H9 (cell line): ENCODE results near the gene BPIFB1. TPM values are rescaled to one million over a fixed set of nuclear protein-coding genes. Genes with fewer than 3 reads are reported as not detected.

Experiments used
- DNase-seq: peaks from one replicate; pipeline ENCODE4 v3.0.0-alpha.2; 2017
- H2AFZ ChIP-seq: one replicate; pipeline ENCODE4 v1.6.1; 2013; ENCODE audit warnings: mild to moderate bottlenecking, low read length, control low read depth, moderate library complexity
- H2AK5ac ChIP-seq: 2 replicates; pipeline ENCODE4 v1.6.1; 2013; ENCODE audit warnings: low read length, control low read depth, mixed read lengths; ENCODE audit not compliant: insufficient read length
- H2BK120ac ChIP-seq: one replicate; pipeline ENCODE4 v1.6.1; 2013; ENCODE audit warnings: low read depth, mild to moderate bottlenecking, low read length, control low read depth, inconsistent platforms; ENCODE audit not compliant: poor library complexity, severe bottlenecking
- H2BK12ac ChIP-seq: 2 replicates; pipeline ENCODE4 v1.6.1; 2013; ENCODE audit warnings: low read length, control low read depth, mixed read lengths, low read depth; ENCODE audit not compliant: insufficient read length
- H2BK15ac ChIP-seq: 2 replicates; pipeline ENCODE4 v1.6.1; 2013; ENCODE audit warnings: low read depth, low read length, control low read depth
- H2BK20ac ChIP-seq: one replicate; pipeline ENCODE4 v1.6.1; 2013; ENCODE audit warnings: low read depth, mild to moderate bottlenecking, low read length, control low read depth, inconsistent platforms; ENCODE audit not compliant: poor library complexity, severe bottlenecking
- H2BK5ac ChIP-seq: 2 replicates; pipeline ENCODE4 v1.6.1; 2013; ENCODE audit warnings: low read length, control low read depth, mixed read lengths; ENCODE audit not compliant: insufficient read length
- H3K14ac ChIP-seq: 2 replicates; pipeline ENCODE4 v1.6.1; 2013; ENCODE audit warnings: low read length, control low read depth; ENCODE audit not compliant: insufficient read depth
- H3K18ac ChIP-seq: 2 replicates; pipeline ENCODE4 v1.6.1; 2013; ENCODE audit warnings: low read depth, mild to moderate bottlenecking, mixed read lengths, low read length, control low read depth; ENCODE audit not compliant: insufficient read length
- H3K23ac ChIP-seq: 2 replicates; pipeline ENCODE4 v1.6.1; 2013; ENCODE audit warnings: low read length, control low read depth, mixed read lengths, low read depth; ENCODE audit not compliant: insufficient read length
- H3K23me2 ChIP-seq: 2 replicates; pipeline ENCODE4 v1.6.1; 2013; ENCODE audit warnings: low read depth, mild to moderate bottlenecking, mixed read lengths, low read length, control low read depth; ENCODE audit not compliant: insufficient read length, poor library complexity, severe bottlenecking
- H3K27ac ChIP-seq: 2 replicates; pipeline ENCODE4 v1.5.1; 2013; ENCODE audit warnings: low read length, control low read depth, mixed read lengths, low read depth; ENCODE audit not compliant: insufficient read length
- H3K27me3 ChIP-seq: 2 replicates; pipeline ENCODE4 v1.6.1; 2013; ENCODE audit warnings: low read length, control low read depth, inconsistent platforms; ENCODE audit not compliant: insufficient read depth
- H3K4ac ChIP-seq: 2 replicates; pipeline ENCODE4 v1.6.1; 2013; ENCODE audit warnings: low read depth, mild to moderate bottlenecking, control low read depth, inconsistent platforms, low read length, moderate library complexity
- H3K4me1 ChIP-seq: 2 replicates; pipeline ENCODE4 v1.6.1; 2013; ENCODE audit warnings: low read length, control low read depth, inconsistent platforms; ENCODE audit not compliant: insufficient read depth
- H3K4me2 ChIP-seq: 2 replicates; pipeline ENCODE4 v1.6.1; 2013; ENCODE audit warnings: low read length, control low read depth, mixed read lengths; ENCODE audit not compliant: insufficient read length, insufficient read depth
- H3K56ac ChIP-seq: 2 replicates; pipeline ENCODE4 v1.6.1; 2013; ENCODE audit warnings: low read depth, mild to moderate bottlenecking, mixed read lengths, low read length, control low read depth; ENCODE audit not compliant: insufficient read length
- H3K79me1 ChIP-seq: 2 replicates; pipeline ENCODE4 v1.6.1; 2013; ENCODE audit warnings: low read depth, mild to moderate bottlenecking, moderate library complexity, low read length, control low read depth, inconsistent platforms; ENCODE audit not compliant: insufficient read depth, poor library complexity, severe bottlenecking
- H3K79me2 ChIP-seq: 2 replicates; pipeline ENCODE4 v1.6.1; 2013; ENCODE audit warnings: low read length, control low read depth, inconsistent platforms; ENCODE audit not compliant: insufficient read depth
- H3K9ac ChIP-seq: 2 replicates; pipeline ENCODE4 v1.6.1; 2013; ENCODE audit warnings: low read length, control low read depth, mixed read lengths; ENCODE audit not compliant: insufficient read length; ENCODE audit errors: extremely low read depth
- H3K9me3 ChIP-seq: one replicate; pipeline ENCODE4 v1.6.1; 2013; ENCODE audit warnings: low read depth, low read length, inconsistent platforms; ENCODE audit not compliant: control insufficient read depth
- H3T11ph ChIP-seq: one replicate; pipeline ENCODE4 v1.6.1; 2013; ENCODE audit warnings: mild to moderate bottlenecking, low read length, control low read depth, inconsistent platforms
- H4K20me1 ChIP-seq: one replicate; pipeline ENCODE4 v1.6.1; 2013; ENCODE audit not compliant: control insufficient read depth, insufficient read length, insufficient read depth
- H4K5ac ChIP-seq: 2 replicates; pipeline ENCODE4 v1.6.1; 2013; ENCODE audit warnings: low read depth, mild to moderate bottlenecking, mixed read lengths, low read length, control low read depth; ENCODE audit not compliant: insufficient read length
- H4K8ac ChIP-seq: replicated peaks from 2 replicates; pipeline ENCODE4 v1.6.1; 2013; ENCODE audit warnings: low read length, control low read depth, mixed read lengths, low read depth; ENCODE audit not compliant: insufficient read length
- H4K91ac ChIP-seq: 2 replicates; pipeline ENCODE4 v1.6.1; 2013; ENCODE audit warnings: low read depth, mild to moderate bottlenecking, moderate library complexity, mixed read lengths, low read length, control low read depth; ENCODE audit not compliant: insufficient read length
- H3K27ac Mint-ChIP-seq, 3 experiments: 2 replicates in 2 of 3; 3 replicates in 1 of 3; pipeline ENCODE4 v1.8.0; 2020 to 2021; ENCODE audit warnings: mixed read lengths in 3 of 3, mild to moderate bottlenecking in 1 of 3, moderate library complexity in 1 of 3
- H3K27me3 Mint-ChIP-seq: 2 replicates; pipeline ENCODE4 v1.8.0; 2021; ENCODE audit warnings: low read depth, mild to moderate bottlenecking, moderate library complexity, mixed read lengths
- H3K36me3 Mint-ChIP-seq, 3 experiments: 2 replicates in 2 of 3; 3 replicates in 1 of 3; pipeline ENCODE4 v1.8.0; 2020 to 2021; ENCODE audit warnings: low read depth in 3 of 3, mixed read lengths in 3 of 3; ENCODE audit not compliant: insufficient read depth in 1 of 3
- H3K4me1 Mint-ChIP-seq, 2 experiments: 2 replicates each; pipeline ENCODE4 v1.8.0; 2020; ENCODE audit warnings: mixed read lengths in 2 of 2
- H3K4me3 Mint-ChIP-seq, 2 experiments: 2 replicates in 1 of 2; 3 replicates in 1 of 2; pipeline ENCODE4 v1.8.0; 2020 to 2021; ENCODE audit warnings: mild to moderate bottlenecking in 2 of 2, mixed read lengths in 2 of 2, moderate library complexity in 1 of 2
- H3K9me3 Mint-ChIP-seq, 2 experiments: 2 replicates in 1 of 2; 3 replicates in 1 of 2; pipeline ENCODE4 v1.8.0; 2020; ENCODE audit warnings: mild to moderate bottlenecking in 2 of 2, mixed read lengths in 2 of 2, moderate library complexity in 1 of 2
- WGBS: extraction: QIAGEN DNeasy Blood & Tissue Kit; methylation state at CpG from one replicate; pipeline ENCODE4 v1.1.7; 2013; ENCODE audit warnings: missing lambda C conversion rate, low lambda C conversion rate, mixed read lengths; ENCODE audit not compliant: insufficient read length; ENCODE audit errors: extremely low coverage; 5-methylcytosine and 5-hydroxymethylcytosine counted together
- total RNA-seq: library from RNA; stranded (reverse); gene quantifications from 2 replicates; pipeline ENCODE4 v1.2.1, GENCODE V29; 2021
- TF ChIP-seq, protein P1 (sequence below): fragments of 200-600 bp; sonication (generic); conservative IDR thresholded peaks from 3 replicates; pipeline ENCODE4 v1.8.0; 2021; ENCODE audit warnings: antibody characterized with exemption, mild to moderate bottlenecking

The BPIFB1 gene
- total RNA-seq, 1 experiment from 2014 or later, result not detected

GRCh38 chr20:33296206-33296605 lies 13.2 kb downstream of the BPIFB1 start:
- no peak overlapping the region for H3K18ac ChIP-seq
- H3K4me1 Mint-ChIP-seq, result peaks cover 2 to 13% of the 10 kb centered on the region in 2 experiments; a peak in 3 of 4 replicates
- no peak overlapping the region for H2AFZ ChIP-seq
- no peak overlapping the region for H4K91ac ChIP-seq
- no peak overlapping the region for H2BK5ac ChIP-seq
- no peaks in the 10 kb centered on the region for H3K79me2 ChIP-seq
- no peak overlapping the region for H3K9ac ChIP-seq
- no peak overlapping the region for H3K4ac ChIP-seq
- H3K79me1 ChIP-seq, result no peaks in the 10 kb centered on the region
- no peak overlapping the region for H2BK20ac ChIP-seq
- no peak overlapping the region for H4K5ac ChIP-seq
- no peaks in the 10 kb centered on the region for H3K9me3 ChIP-seq
- H3T11ph ChIP-seq, result no peak overlapping the region
- no peak overlapping the region for H3K4me2 ChIP-seq
- H3K4me3 Mint-ChIP-seq, result no peak overlapping the region
- TF ChIP-seq, protein P1, sequence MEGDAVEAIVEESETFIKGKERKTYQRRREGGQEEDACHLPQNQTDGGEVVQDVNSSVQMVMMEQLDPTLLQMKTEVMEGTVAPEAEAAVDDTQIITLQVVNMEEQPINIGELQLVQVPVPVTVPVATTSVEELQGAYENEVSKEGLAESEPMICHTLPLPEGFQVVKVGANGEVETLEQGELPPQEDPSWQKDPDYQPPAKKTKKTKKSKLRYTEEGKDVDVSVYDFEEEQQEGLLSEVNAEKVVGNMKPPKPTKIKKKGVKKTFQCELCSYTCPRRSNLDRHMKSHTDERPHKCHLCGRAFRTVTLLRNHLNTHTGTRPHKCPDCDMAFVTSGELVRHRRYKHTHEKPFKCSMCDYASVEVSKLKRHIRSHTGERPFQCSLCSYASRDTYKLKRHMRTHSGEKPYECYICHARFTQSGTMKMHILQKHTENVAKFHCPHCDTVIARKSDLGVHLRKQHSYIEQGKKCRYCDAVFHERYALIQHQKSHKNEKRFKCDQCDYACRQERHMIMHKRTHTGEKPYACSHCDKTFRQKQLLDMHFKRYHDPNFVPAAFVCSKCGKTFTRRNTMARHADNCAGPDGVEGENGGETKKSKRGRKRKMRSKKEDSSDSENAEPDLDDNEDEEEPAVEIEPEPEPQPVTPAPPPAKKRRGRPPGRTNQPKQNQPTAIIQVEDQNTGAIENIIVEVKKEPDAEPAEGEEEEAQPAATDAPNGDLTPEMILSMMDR, result no peak
- no peak for DNase-seq
- no peak overlapping the region for H3K23ac ChIP-seq
- no peak overlapping the region for H2BK15ac ChIP-seq
- H3K27ac Mint-ChIP-seq, result no peak overlapping the region; a peak in 1 of 7 replicates
- no peaks in the 10 kb centered on the region for H3K23me2 ChIP-seq
- peaks cover 30% of the 10 kb centered on the region for H3K27me3 Mint-ChIP-seq
- H3K27ac ChIP-seq, result no peak overlapping the region
- no peaks in the 10 kb centered on the region for H3K36me3 Mint-ChIP-seq
- no peak overlapping the region for H3K14ac ChIP-seq
- no peaks in the 10 kb centered on the region; a peak in 1 of 5 replicates for H3K9me3 Mint-ChIP-seq
- H2AK5ac ChIP-seq, result no peak overlapping the region
- no peak overlapping the region for H3K56ac ChIP-seq
- no peak overlapping the region for H4K8ac ChIP-seq
- H2BK120ac ChIP-seq, result no peak overlapping the region
- no peaks in the 10 kb centered on the region for H3K4me1 ChIP-seq
- WGBS, result no CpG with 5 or more reads among the region's 3 CpGs
- no peaks in the 10 kb centered on the region for H4K20me1 ChIP-seq
- no peaks in the 10 kb centered on the region for H3K27me3 ChIP-seq
- H2BK12ac ChIP-seq, result no peak overlapping the region
